GM12878 (cell line): ENCODE data around the gene KIR3DL3. TPM values are rescaled to one million over a fixed set of nuclear protein-coding genes. Genes with fewer than 3 reads are reported as not detected.

Experiments
- ATAC-seq: fragments of 200-7000 bp; cut with Tn5 transposase; 3 replicates; pipeline ENCODE4 v1.9.1; 2020; ENCODE audit warnings: mild to moderate bottlenecking, moderate library complexity
- Bru-seq: library from RNA; stranded (reverse); fragments of 400-500 nt; gene quantifications from one replicate; lab custom pipeline; 2021; lab: Mats Ljungman, UMichigan
- BruChase-seq, 2 experiments: library from RNA; stranded (reverse); fragments of 400-500 nt; gene quantifications; one replicate each; lab custom pipeline; 2021; lab: Mats Ljungman, UMichigan
- BruUV-seq: library from RNA; stranded (reverse); fragments of 400-500 nt; replicated peaks from 2 replicates; lab custom pipeline; 2021; lab: Mats Ljungman, UMichigan
- CTCF ChIA-PET: fragments of 300-600 bp; sonication (Branson Sonifier 250); formaldehyde crosslinking; extraction: SDS; loops from one replicate; lab custom pipeline; 2021; ENCODE audit warnings: inconsistent platforms; lab: Yijun Ruan, JAX
- POLR2A ChIA-PET: fragments of 350-600 bp; formaldehyde crosslinking; extraction: SDS; loops from one replicate; lab custom pipeline; 2021; ENCODE audit warnings: inconsistent platforms; lab: Charles Lee
- RAD21 ChIA-PET: fragments of 300-600 bp; sonication (Branson Sonifier 250); formaldehyde crosslinking; loops from one replicate; lab custom pipeline; 2023; ENCODE audit warnings: antibody characterized with exemption; ENCODE audit not compliant: unreplicated experiment; lab: Charles Lee
- SMC1A ChIA-PET: fragments of 300-600 bp; sonication (Branson Sonifier 250); formaldehyde crosslinking; loops from one replicate; lab custom pipeline; 2023; ENCODE audit not compliant: unreplicated experiment, uncharacterized antibody; lab: Charles Lee
- DNase-seq: peaks from one replicate; pipeline ENCODE4 v3.0.0-alpha.2; 2011; ENCODE audit warnings: low read depth, low spot score
- FAIRE-seq: peaks from 3 replicates; lab custom pipeline; 2011; peaks lifted over from hg19 to GRCh38; lab: Jason Lieb, UNC
- H2AFZ ChIP-seq: 2 replicates; pipeline ENCODE4 v1.6.0; 2011; ENCODE audit warnings: low read depth, low read length, control low read depth; ENCODE audit not compliant: control insufficient read depth
- H3K27ac ChIP-seq: 2 replicates; pipeline ENCODE4 v1.5.1; 2011; ENCODE audit warnings: control low read depth; ENCODE audit not compliant: control insufficient read depth, insufficient read depth
- H3K27me3 ChIP-seq, 2 experiments: replicated peaks in 1 of 2; 2 replicates each; pipeline versions ENCODE4 v1.6.0 to v1.6.1; 2011; ENCODE audit warnings: low read length in 1 of 2; ENCODE audit not compliant: control insufficient read depth in 2 of 2, insufficient read depth in 2 of 2
- H3K36me3 ChIP-seq, 2 experiments: 2 replicates each; pipeline ENCODE4 v1.5.1; 2011; ENCODE audit warnings: low read length in 1 of 2; ENCODE audit not compliant: control insufficient read depth in 2 of 2, insufficient read depth in 2 of 2
- H3K4me1 ChIP-seq: 2 replicates; pipeline ENCODE4 v1.6.1; 2011; ENCODE audit warnings: mild to moderate bottlenecking, low read length, moderate library complexity, mixed read lengths; ENCODE audit not compliant: control insufficient read depth, insufficient read depth
- H3K4me2 ChIP-seq: 2 replicates; pipeline ENCODE4 v1.6.0; 2011; ENCODE audit warnings: control low read depth; ENCODE audit not compliant: control insufficient read depth, insufficient read depth
- H3K4me3 ChIP-seq: fragments of 200-600 bp; sonication (generic); 2 replicates; pipeline ENCODE4 v1.5.1; 2016
- H3K79me2 ChIP-seq: 2 replicates; pipeline ENCODE4 v1.6.0; 2011; ENCODE audit warnings: low read length; ENCODE audit not compliant: control insufficient read depth, insufficient read depth
- H3K9ac ChIP-seq: 2 replicates; pipeline ENCODE4 v1.8.0; 2011; ENCODE audit warnings: low read length, control low read depth, mixed read lengths; ENCODE audit not compliant: control insufficient read depth, insufficient read depth
- H3K9me3 ChIP-seq: replicated peaks from 3 replicates; pipeline ENCODE4 v1.5.1; 2011; ENCODE audit warnings: mild to moderate bottlenecking, low read length; ENCODE audit not compliant: control insufficient read depth, insufficient read depth
- H4K20me1 ChIP-seq: 2 replicates; pipeline ENCODE4 v1.6.0; 2011; ENCODE audit not compliant: control insufficient read depth, insufficient read depth
- BCL11A ChIP-seq: IDR thresholded peaks from 2 replicates; pipeline ENCODE4 v1.6.1; 2011; ENCODE audit warnings: low read depth, low read length
- EED ChIP-seq: sonication (generic); IDR thresholded peaks from 2 replicates; pipeline ENCODE4 v1.6.1; 2016; ENCODE audit warnings: antibody characterized with exemption, low read depth
- FOXM1 ChIP-seq: IDR thresholded peaks from 2 replicates; pipeline ENCODE4 v1.6.1; 2012; ENCODE audit warnings: low read depth, mild to moderate bottlenecking, inconsistent platforms, low read length, moderate library complexity
- GATAD2B ChIP-seq: fragments of 450-650 bp; conservative IDR thresholded peaks from 2 replicates; pipeline ENCODE4 v1.6.1; 2017; ENCODE audit warnings: low read depth, mild to moderate bottlenecking, moderate library complexity
- HCFC1 ChIP-seq: fragments of 150-350 bp; IDR thresholded peaks from 2 replicates; pipeline ENCODE4 v1.6.1; 2014; ENCODE audit warnings: low read length
- MYC ChIP-seq: IDR thresholded peaks from 2 replicates; pipeline ENCODE4 v1.6.1; 2011; ENCODE audit warnings: mild to moderate bottlenecking, low read length, moderate library complexity, inconsistent platforms; ENCODE audit not compliant: insufficient read depth, insufficient replicate concordance, insufficient read length, severe bottlenecking
- NR2C1 ChIP-seq: fragments of 450-650 bp; IDR thresholded peaks from 2 replicates; pipeline ENCODE4 v1.6.1; 2017; ENCODE audit warnings: antibody characterized with exemption, mild to moderate bottlenecking, moderate library complexity
- PAX8 ChIP-seq: fragments of 450-650 bp; IDR thresholded peaks from 2 replicates; pipeline ENCODE4 v1.6.1; 2017; ENCODE audit warnings: mild to moderate bottlenecking, moderate library complexity
- RAD21 ChIP-seq: IDR thresholded peaks from 2 replicates; pipeline ENCODE4 v1.6.1; 2011; ENCODE audit warnings: mild to moderate bottlenecking, low read depth, low read length, moderate library complexity; ENCODE audit not compliant: insufficient read depth
- RUNX3 ChIP-seq: IDR thresholded peaks from 2 replicates; pipeline ENCODE4 v1.6.1; 2012; ENCODE audit warnings: low read length, inconsistent platforms
- SIN3A ChIP-seq: IDR thresholded peaks from 2 replicates; pipeline ENCODE4 v1.6.1; 2012; ENCODE audit warnings: low read depth, low read length, improper control_type of control experiment
- SP1 ChIP-seq: IDR thresholded peaks from one replicate; pipeline ENCODE4 v1.6.1; 2011; ENCODE audit warnings: low read depth, low read length
- ZNF24 ChIP-seq: fragments of 450-650 bp; IDR thresholded peaks from 2 replicates; pipeline ENCODE4 v1.6.1; 2017; ENCODE audit warnings: antibody characterized with exemption, mild to moderate bottlenecking
- ZNF592 ChIP-seq: fragments of 450-650 bp; IDR thresholded peaks from 2 replicates; pipeline ENCODE4 v1.6.1; 2017; ENCODE audit warnings: mild to moderate bottlenecking, moderate library complexity
- WGBS: methylation state at CpG from one replicate; pipeline ENCODE4 v1.1.6; 2016; ENCODE audit warnings: low lambda C conversion rate; ENCODE audit not compliant: insufficient replicate concordance, insufficient coverage; ENCODE audit errors: missing lambda C conversion rate; 5-methylcytosine and 5-hydroxymethylcytosine counted together
- in situ Hi-C: fragments of 300-500 bp; cut with MboI; formaldehyde crosslinking; loops from 9 replicates; pipeline ENCODE4 v1.14.3; 2018; ENCODE audit warnings: mixed read lengths
- intact Hi-C: fragments of 100-400 bp; cut with micrococcal nuclease; formaldehyde crosslinking; loops from one replicate; pipeline ENCODE4 v1.14.2; 2022; ENCODE audit not compliant: unreplicated experiment
- long read RNA-seq, 2 experiments: library from polyadenylated mRNA; unstranded; transcript quantifications; one replicate each; pipeline ENCODE4 v2.0.0, GENCODE V29; 2019 to 2020
- polyA minus RNA-seq, 3 experiments: library from RNA; depleted of rRNA, polyadenylated mRNA; stranded (reverse); fragments of >200 nt; gene quantifications; 2 replicates each; pipeline ENCODE4 v1.2.3, GENCODE V29; 2011
- polyA plus RNA-seq, 11 experiments: library from polyadenylated mRNA; depleted of rRNA in 4 of 11; unstranded in 6 of 11; stranded (reverse) in 5 of 11; fragments of >200 nt; fragmentation: Nextera tagmentation in 4 of 11; fragmentation: Illumina TruSeq in 1 of 11; extraction: Ambion mirVana in 4 of 11; extraction: Trizol in 1 of 11; gene quantifications; 1 replicate in 1 of 11; 2 replicates in 10 of 11; pipeline versions ENCODE4 v1.2.1 to v1.2.3, GENCODE V29; 2011 to 2016; ENCODE audit warnings: inconsistent platforms in 2 of 11, missing spikeins in 2 of 11, low read depth in 1 of 11
- total RNA-seq, 4 experiments: library from RNA; depleted of rRNA in 3 of 4; stranded (reverse); fragments of >200 nt in 3 of 4; fragmentation: Illumina TruSeq in 1 of 4; extraction: Trizol in 1 of 4; gene quantifications; 2 replicates each; pipeline versions ENCODE4 v1.2.1 to v1.2.3, GENCODE V29; 2013 to 2021

The KIR3DL3 gene
- not detected in 2 replicates for total RNA-seq (2013; cell fraction: nucleolus; rRNA removed)
- not detected in 2 replicates for total RNA-seq (2014; rRNA removed)
- not detected in 2 replicates for total RNA-seq (2014; rRNA removed; fragmentation: Illumina TruSeq; extraction: Trizol)
- not detected in 2 replicates for total RNA-seq (2021)
- not detected for polyA plus RNA-seq (2011; ENCODE audit: low read depth)
- polyA plus RNA-seq (2011; rRNA removed), result not detected in 2 replicates
- not detected in 2 replicates for polyA plus RNA-seq (2011; cell fraction: cytosol; rRNA removed)
- polyA plus RNA-seq (2011; cell fraction: nucleus; rRNA removed), result not detected in 2 replicates
- not detected in 2 replicates for polyA plus RNA-seq (2012)
- polyA plus RNA-seq (2014; fragmentation: Illumina TruSeq; extraction: Trizol), result not detected in 2 replicates
- polyA plus RNA-seq (2014; fragmentation: Nextera tagmentation; extraction: Ambion mirVana), result not detected
- polyA plus RNA-seq (2014; rRNA removed), result not detected in 2 replicates
- polyA plus RNA-seq (2016; fragmentation: Nextera tagmentation; extraction: Ambion mirVana), result not detected
- polyA minus RNA-seq (2011; rRNA and poly(A)+ RNA removed), result not detected in 2 replicates
- polyA minus RNA-seq (2011; cell fraction: cytosol; rRNA and poly(A)+ RNA removed), result not detected in 2 replicates
- polyA minus RNA-seq (2011; cell fraction: nucleus; rRNA and poly(A)+ RNA removed), result not detected in 2 replicates
- Bru-seq, nascent RNA, result not detected
- BruChase-seq, experiment 1, labeled RNA remaining after a 6-hour chase, result not detected
- BruChase-seq, experiment 2, labeled RNA remaining after a 2-hour chase, result not detected
- long read RNA-seq, experiment 1, result 0 reads
- long read RNA-seq, experiment 2, result 0 reads

GRCh38 chr19:54724142-54724541 lies at the start of gene KIR3DL3:
Gene KIR3DL3, plus strand, starts transcription at chr19:54724442. Its CDS starts 55 bp downstream, at chr19:54724497.
- H3K27me3 ChIP-seq, result no peaks in the 10 kb centered on the region
- H4K20me1 ChIP-seq, result no peaks in the 10 kb centered on the region
- no peaks in the 10 kb centered on the region for H3K36me3 ChIP-seq
- no peak within 1 kb of the TSS for H2AFZ ChIP-seq
- H3K4me3 ChIP-seq, result no peak within 1 kb of the TSS
- TF ChIP-seq FOXM1, result no peak
- TF ChIP-seq NR2C1, result no peak
- TF ChIP-seq BCL11A, result no peak
- TF ChIP-seq PAX8, result no peak
- no peak for TF ChIP-seq MYC
- no peak for TF ChIP-seq RUNX3
- TF ChIP-seq SIN3A, result no peak
- TF ChIP-seq EED, result no peak
- no peak for TF ChIP-seq ZNF24
- TF ChIP-seq SP1, result no peak
- no peak for TF ChIP-seq RAD21
- TF ChIP-seq HCFC1, result no peak
- no peak for TF ChIP-seq ZNF592
- TF ChIP-seq GATAD2B, result no peak
- H3K9me3 ChIP-seq, result no peaks in the 10 kb centered on the region; the same call in 2 of the 3 replicates
- H3K27ac ChIP-seq, result no peak within 1 kb of the TSS
- no peak within 1 kb of the TSS for H3K9ac ChIP-seq
- H3K4me2 ChIP-seq, result no peak within 1 kb of the TSS
- no peak for FAIRE-seq
- DNase-seq, result no peak
- in situ Hi-C loops, result no loop called here
- ATAC-seq, result no peak
- WGBS, result 78% methylated on average over 7 of the region's 9 CpGs
- intact Hi-C loops, result no loop called here
- no TSS peak for BruUV-seq
- SMC1A ChIA-PET, result no interaction called here
- POLR2A ChIA-PET, result no interaction called here
- RAD21 ChIA-PET, result no interaction called here
- CTCF ChIA-PET, result no interaction called here
- no peaks in the 10 kb centered on the region for H3K4me1 ChIP-seq
- H3K79me2 ChIP-seq, result no peaks in the 10 kb centered on the region
